ENCODE results near the gene ELFN1.

GRCh38 chr7:1749351-1749863 lies 79.3 kb downstream of the ELFN1 start:
- TF ChIP-seq POLR2A (IDR thresholded peaks at IDR 0.05; ENCODE audit: low read depth, low read length) (no peak), POLR2AphosphoS5 (IDR thresholded peaks at IDR 0.05; ENCODE audit: low read depth, low read length) (no peak)
